Measurements from ENCODE around the gene RBP2.
"Not testable (repeated sequence)": the region's sequence is repeated elsewhere in the genome, so short reads cannot be mapped to it uniquely, and the experiment has no call there.

The RBP2 gene

GRCh38 chr3:139418144-139418543 is 58.2 kb downstream of the RBP2 start:
- no peaks in the 10 kb centered on the region for H3K27me3 ChIP-seq (ENCODE audit: low read depth, low read length)
- H3K9ac ChIP-seq (ENCODE audit: low read length), result no peak overlapping the region
- H3K4me3 ChIP-seq (ENCODE audit: low read length), result no peak overlapping the region
- H3K36me3 ChIP-seq (replicated peaks; ENCODE audit: low read depth, low read length), result no peaks in the 10 kb centered on the region
- H3K4me1 ChIP-seq (ENCODE audit: low read length), result no peaks in the 10 kb centered on the region
- H3K4me2 ChIP-seq (ENCODE audit: low read length), result no peak overlapping the region
- H2AFZ ChIP-seq (ENCODE audit: low read depth, low read length), result no peak overlapping the region
- H3K27ac ChIP-seq (ENCODE audit: low read length), result no peak overlapping the region
- peaks cover 5% of the 10 kb centered on the region for H3K9me3 ChIP-seq (ENCODE audit: insufficient read depth, low read length)
- TF ChIP-seq EZH2phosphoT487 (IDR thresholded peaks at IDR 0.05; ENCODE audit: low read depth) (no peak), CTCF (IDR thresholded peaks at IDR 0.05; ENCODE audit: low read depth, low read length) (no peak)
- no peaks in the 10 kb centered on the region for H4K20me1 ChIP-seq (ENCODE audit: insufficient read depth, low read length)
- no peaks in the 10 kb centered on the region for H3K79me2 ChIP-seq (ENCODE audit: low read length)

GRCh38 chr3:139416275-139416674 is 60.0 kb downstream of the RBP2 start:
- Histone ChIP-seq H2AFZ (ENCODE audit: low read depth, low read length) (no peak overlapping the region), H3K4me2 (ENCODE audit: low read length) (no peak overlapping the region), H3K9me3 (ENCODE audit: insufficient read depth, low read length) (peaks cover 10% of the 10 kb centered on the region), H3K27ac (ENCODE audit: low read length) (no peak overlapping the region), H3K79me2 (ENCODE audit: low read length) (no peaks in the 10 kb centered on the region), H4K20me1 (ENCODE audit: insufficient read depth, low read length) (no peaks in the 10 kb centered on the region), H3K4me3 (ENCODE audit: low read length) (no peak overlapping the region), H3K9ac (ENCODE audit: low read length) (no peak overlapping the region), H3K27me3 (ENCODE audit: low read depth, low read length) (no peaks in the 10 kb centered on the region), H3K36me3 (replicated peaks; ENCODE audit: low read depth, low read length) (no peaks in the 10 kb centered on the region), H3K4me1 (ENCODE audit: low read length) (no peaks in the 10 kb centered on the region)
- TF ChIP-seq EZH2phosphoT487 (IDR thresholded peaks at IDR 0.05; ENCODE audit: low read depth) (no peak), CTCF (IDR thresholded peaks at IDR 0.05; ENCODE audit: low read depth, low read length) (no peak)

GRCh38 chr3:139414608-139415224 is 61.6 kb downstream of the RBP2 start:
- no peak overlapping the region for H3K9ac ChIP-seq (ENCODE audit: low read length)
- peaks cover 10% of the 10 kb centered on the region for H3K9me3 ChIP-seq (ENCODE audit: insufficient read depth, low read length)
- TF ChIP-seq EZH2phosphoT487 (IDR thresholded peaks at IDR 0.05; ENCODE audit: low read depth) (no peak), CTCF (IDR thresholded peaks at IDR 0.05; ENCODE audit: low read depth, low read length) (no peak)

DNA sequence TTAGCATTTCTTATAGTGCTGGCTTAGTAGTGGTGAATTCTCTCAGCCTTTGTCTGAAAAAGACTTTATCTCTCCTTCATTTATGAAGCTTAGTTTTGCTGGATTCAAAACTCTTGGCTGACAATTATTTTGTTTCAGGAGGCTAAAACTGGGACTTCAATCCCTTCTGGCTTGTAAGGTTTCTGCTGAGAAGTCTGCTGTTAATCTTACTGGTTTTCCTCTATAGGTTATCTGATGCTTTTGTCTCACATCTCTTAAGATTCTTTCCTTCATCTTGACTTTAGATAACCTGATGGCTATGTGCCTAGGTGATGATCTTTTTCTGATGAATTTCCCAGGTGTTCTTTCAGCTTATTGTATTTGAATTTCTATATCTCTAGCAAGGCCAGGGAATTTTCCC is 63.4 kb downstream of the RBP2 start:
- not testable (repeated sequence) for H3K4me2 ChIP-seq (ENCODE audit: low read length); H3K27ac ChIP-seq (ENCODE audit: low read length)

More at GRCh38 chr3:139414608-139415224, 61.6 kb downstream of the RBP2 start:
- no peak overlapping the region for H3K27ac ChIP-seq (ENCODE audit: low read length)
- H2AFZ ChIP-seq (ENCODE audit: low read depth, low read length), result no peak overlapping the region
- no peaks in the 10 kb centered on the region for H3K27me3 ChIP-seq (ENCODE audit: low read depth, low read length)
- no peak overlapping the region for H3K4me3 ChIP-seq (ENCODE audit: low read length)
- H3K79me2 ChIP-seq (ENCODE audit: low read length), result no peaks in the 10 kb centered on the region
- no peaks in the 10 kb centered on the region for H4K20me1 ChIP-seq (ENCODE audit: insufficient read depth, low read length)
- no peak overlapping the region for H3K4me2 ChIP-seq (ENCODE audit: low read length)
- H3K4me1 ChIP-seq (ENCODE audit: low read length), result no peaks in the 10 kb centered on the region
- H3K36me3 ChIP-seq (replicated peaks; ENCODE audit: low read depth, low read length), result no peaks in the 10 kb centered on the region

More for the DNA sequence above, 63.4 kb downstream of the RBP2 start:
- H3K4me3 ChIP-seq (ENCODE audit: low read length); H3K79me2 ChIP-seq (ENCODE audit: low read length); H3K4me1 ChIP-seq (ENCODE audit: low read length); H3K9me3 ChIP-seq (ENCODE audit: insufficient read depth, low read length); H3K27me3 ChIP-seq (ENCODE audit: low read depth, low read length); H3K9ac ChIP-seq (ENCODE audit: low read length); H2AFZ ChIP-seq (ENCODE audit: low read depth, low read length); H3K36me3 ChIP-seq (replicated peaks; ENCODE audit: low read depth, low read length); H4K20me1 ChIP-seq (ENCODE audit: insufficient read depth, low read length): not testable (repeated sequence)

Measured in OCI-LY3 (cell line).